HG02943 (cell line): ENCODE results near the gene GRID1.
"Not testable (repeated sequence)": the region's sequence is repeated elsewhere in the genome, so short reads cannot be mapped to it uniquely, and the experiment has no call there.

Experiments
- ATAC-seq: cut with Tn5 transposase; IDR thresholded peaks from one replicate; pipeline ENCODE4 v1.9.1; 2021; ENCODE audit warnings: mild to moderate bottlenecking, low read depth, moderate library complexity; ENCODE audit not compliant: unreplicated experiment

GRID1 gene

DNA sequence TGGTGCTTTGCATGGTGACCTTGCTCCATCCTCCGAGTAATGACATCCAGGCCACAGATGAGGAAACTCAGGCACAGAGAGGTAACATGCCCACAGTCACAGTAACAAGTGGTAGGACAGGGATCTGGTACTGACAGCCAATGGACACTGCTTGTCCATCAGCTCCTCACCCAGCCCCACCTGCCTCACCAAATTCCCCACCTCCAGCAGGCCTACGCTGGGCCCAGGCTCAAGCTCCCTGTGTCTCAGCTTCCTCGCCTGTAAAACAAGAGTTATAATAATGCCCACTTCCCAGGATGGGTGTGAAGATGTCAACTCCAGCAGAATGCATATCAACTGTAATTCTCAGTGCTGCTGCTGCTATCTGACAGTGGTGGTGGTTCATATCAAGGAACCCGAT lies 123.8 kb downstream of the GRID1 start:
- no peak for ATAC-seq

DNA sequence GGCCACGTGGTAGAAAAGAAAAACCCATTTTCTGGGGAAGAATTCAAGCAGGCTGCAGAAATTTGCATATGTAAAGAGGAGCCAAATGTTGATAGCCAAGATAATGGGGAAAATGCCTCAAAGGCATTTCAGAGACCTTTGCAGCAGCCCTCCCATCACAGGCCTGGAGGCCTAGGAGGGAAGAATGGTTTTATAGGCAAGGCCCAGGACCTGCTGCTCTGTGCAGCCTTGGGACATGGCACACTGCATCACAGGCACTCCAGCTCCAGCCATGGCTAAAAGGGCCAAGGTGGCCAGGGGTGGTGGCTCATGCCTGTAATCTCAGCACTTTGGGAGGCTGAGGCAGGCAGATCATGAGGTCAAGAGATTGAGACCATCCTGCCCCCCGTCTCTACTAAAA lies 128.5 kb downstream of the GRID1 start:
- not testable (repeated sequence) for ATAC-seq

DNA sequence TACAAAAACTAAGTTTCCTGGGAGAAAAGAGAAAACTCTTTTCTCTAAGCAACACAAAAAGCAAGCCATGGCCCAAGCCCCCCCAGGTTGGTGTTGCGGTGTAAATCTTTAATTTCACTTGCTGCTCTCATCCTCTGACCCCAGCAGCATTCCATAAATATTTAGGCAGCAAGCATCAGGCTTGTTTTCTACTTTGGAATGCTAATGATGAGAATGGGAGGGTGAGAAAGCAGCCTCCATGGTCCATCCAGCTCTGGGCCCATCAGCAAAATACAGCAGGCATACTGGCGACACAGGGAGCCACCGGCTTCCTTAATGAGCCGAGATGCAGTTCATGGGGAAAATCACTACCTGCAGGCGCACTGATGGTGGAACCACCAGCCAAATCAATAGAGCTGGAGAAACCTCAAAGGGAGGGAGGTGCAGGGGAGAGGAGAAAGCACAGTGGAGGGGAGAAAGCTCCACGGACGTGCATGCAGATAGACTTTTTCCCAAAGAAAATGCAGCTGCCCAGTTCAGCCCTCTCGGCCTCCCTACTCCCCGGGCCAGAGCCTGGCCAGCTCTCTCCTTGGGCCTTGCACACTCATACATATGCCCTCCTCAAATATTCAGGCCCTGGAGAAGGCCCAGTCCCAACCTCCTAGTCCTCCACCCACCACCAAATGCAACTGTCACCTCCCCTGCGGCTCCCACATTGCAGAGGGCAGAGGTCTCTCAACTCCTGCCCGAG lies 131.9 kb downstream of the GRID1 start:
- no peak for ATAC-seq

DNA sequence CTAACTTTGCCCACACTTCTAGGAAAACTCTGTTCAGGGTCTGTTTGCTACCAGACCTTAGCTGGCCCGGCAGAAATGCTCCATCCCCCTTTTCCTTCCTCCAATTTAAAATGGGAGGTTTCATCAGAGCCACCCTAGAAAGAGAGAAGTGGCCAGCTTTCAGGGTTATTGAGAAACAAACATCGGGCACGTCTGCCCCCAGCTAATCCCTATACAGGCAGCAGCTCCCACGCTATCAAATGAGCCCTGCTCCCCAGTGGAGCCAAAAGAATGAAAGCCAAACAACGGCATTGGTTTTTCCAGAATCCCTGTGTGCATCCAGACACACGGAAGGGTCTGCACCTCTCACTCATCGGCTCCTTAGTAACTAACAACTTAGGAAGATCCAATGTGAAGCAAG lies 132.5 kb downstream of the GRID1 start:
- no peak for ATAC-seq

DNA sequence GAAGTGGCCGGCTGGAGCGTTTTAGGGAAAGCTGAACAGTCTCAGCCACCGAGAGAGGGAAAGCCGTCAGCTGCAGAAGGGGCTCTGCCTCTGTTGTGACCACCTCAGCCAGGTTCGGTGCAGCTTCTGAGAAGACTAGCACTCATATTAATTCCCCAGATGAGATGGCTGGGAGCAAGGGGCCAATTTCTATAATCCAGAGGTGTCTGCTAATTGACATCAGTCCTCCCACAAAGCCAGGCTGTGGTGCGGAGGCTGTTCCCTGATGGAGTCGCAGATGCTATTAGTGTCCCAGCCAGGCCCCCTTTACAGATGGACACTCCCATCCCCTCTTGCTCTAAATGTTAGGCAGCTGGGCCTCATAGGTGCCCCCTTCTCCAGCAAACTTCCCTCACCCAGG lies 133.5 kb downstream of the GRID1 start:
- no peak for ATAC-seq

DNA sequence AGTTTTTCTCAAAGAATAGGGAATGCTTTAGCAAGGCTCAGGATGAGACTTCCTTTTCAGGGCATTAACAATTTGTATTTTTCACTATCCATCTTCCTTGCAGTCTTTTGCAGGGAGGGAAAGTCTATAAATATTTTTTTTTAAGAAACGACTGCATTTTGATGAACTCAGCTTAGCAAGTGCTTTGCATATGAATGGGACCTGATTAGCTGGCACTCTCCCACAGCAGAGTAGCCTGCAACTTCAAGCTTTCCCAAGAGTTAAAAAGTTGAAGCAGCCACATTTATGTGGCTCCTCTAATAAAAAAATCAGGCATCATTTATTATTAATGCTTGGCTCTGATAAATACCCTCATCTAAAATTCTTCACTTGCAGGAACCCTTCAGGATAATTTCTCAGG lies 134.0 kb downstream of the GRID1 start:
- ATAC-seq: no peak

DNA sequence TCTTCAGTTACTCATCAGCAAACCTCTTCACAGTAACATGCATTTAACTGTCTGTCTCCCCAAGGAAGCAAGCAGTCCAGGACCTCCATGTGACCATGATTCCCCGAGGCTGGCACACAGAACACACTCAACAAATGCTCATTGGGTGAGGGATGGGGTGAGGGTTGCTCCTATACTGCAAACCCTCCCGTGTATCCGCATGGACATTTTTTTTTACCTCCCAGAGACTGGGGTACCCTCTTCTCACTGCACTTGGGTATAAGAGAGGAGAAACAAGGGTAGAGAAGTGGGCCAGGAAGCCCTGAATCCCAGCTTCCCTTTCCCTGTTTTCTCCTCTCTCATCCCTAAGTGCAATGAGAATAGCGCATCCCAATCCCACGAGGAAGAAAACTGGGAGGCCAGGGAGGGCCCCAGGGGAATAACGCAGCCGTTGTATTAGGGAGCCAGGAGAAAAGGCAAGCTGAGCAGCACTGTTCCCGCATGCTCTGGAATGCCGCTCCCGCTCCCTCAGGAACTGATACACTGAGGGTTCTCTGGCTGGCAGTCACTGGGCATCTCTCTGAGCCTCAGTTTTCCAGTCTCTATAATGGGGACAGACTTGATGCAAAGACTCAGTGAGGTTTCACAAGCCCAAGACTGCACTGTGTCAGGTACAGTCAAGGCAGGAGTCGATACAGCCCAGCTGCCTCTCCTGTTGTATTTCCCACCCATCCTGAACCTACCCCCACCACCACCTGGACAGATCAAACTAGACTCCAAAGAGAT lies 134.6 kb downstream of the GRID1 start:
- ATAC-seq: no peak

DNA sequence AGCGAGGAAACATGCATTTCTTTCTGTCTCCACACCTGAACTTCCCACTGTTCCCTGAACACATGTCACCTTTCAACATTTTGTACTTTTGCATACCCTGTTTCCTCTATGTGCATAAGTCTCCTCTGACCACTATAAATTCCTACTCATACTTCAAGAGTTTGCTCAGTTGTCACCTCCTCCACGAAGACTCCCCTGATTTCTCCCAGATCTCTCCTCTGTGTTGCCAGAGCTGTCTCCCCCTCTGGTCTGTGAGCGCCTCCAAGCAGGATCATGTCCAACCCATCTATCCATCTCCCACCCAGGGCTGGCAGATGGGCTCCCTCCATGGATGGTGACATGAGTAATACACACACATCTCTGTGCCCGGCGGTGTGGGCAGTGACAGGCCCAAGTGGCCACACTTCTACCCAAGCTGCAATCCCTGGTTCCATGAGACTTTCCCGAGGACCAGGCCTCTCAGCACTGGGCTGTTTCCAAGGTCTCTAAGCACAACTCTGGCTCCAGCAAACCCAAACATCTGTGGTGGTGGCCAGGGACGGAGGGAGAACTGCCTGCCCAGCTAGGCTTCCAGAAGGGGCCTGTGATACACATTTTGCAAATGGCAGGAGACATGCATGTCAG lies 135.9 kb downstream of the GRID1 start:
- ATAC-seq: no peak

DNA sequence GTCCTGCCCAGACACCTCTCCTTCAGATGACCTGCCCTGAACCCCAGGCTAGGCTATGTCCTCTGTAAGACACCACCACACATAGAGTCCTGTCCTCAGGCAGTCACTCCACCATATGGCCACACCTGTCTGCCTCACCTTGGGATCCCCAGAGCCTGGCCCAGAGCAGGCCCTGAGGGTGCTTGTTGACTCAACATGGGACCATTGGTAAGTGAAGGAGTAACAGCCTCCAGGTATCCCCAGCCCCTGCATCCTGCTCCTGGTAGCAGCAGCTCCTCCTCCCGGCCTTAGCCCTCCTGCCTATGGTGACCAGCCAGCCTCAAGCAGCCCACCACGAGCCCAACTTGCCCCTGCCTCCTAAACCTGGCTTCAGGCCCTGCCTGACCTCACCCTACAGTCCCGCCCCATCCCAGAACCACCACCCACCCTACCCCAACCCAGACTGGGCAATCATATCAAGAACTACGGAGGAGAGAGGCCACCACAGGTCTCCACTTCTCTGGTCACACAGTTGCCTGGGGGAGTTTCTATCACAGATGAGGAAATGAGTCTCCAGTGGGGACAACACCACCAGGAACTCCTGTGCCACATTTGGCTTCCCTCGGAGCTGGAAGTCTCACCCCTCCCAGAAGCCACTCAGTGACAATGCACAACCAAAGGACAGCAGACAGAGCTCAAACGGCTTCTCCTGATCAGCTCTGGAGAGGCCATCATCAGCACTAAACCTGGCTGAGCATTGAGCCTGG lies 136.6 kb downstream of the GRID1 start:
- ATAC-seq: no peak

DNA sequence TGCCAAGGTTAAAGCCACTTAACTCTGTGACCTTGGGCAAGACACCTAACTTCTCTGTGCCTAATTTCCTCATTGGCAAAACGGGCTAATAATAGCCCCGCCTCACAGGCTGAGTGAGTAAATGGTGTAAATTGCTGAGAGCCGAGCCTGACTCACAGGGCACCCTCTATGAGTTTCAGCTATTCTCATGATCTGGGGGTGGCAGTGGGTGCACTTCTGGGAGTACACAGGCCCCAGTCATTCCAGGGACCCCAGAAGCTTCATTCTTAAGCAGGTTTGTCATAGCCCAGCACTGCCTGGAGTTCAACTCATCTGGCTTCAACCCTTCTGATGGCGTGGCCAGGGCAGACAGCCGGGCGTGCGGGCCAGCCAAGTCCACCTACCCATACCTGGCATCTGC lies 137.2 kb downstream of the GRID1 start:
- ATAC-seq: no peak

DNA sequence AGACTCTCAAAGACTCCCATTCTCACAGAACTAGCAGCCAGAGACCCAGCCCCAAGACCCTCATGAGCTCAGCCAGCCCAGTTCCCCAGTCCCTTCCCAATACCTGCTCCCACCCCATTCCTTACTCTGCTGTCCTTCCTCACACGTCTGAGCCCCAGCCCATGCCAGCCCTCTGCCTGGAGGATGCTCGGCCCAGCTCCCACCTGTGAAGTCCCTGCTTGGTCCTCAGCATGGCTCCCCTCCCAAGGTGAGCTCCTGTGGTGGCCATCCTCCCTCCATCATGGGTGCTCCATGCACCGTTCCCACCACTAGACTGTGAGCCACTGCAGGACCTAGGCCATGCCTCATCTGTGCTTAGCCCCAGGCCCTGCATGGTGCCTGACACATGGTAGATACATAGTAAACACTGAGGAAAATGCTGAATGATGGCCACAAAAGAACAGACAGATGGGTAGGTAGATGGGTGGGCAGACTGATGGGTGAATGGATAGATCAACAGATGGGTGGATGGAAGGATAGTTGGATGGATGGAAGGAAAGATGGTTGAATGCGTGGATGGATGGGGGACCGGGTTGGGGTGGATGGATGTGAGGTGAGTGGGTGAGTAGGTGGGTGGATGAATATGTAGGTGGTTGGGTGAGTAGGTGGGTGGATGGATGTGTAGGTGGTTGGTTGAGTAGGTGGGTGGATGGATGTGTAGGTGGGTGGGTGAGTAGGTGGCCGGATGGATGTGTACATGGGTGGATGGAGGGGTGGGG lies 138.9 kb downstream of the GRID1 start:
- ATAC-seq: no peak

DNA sequence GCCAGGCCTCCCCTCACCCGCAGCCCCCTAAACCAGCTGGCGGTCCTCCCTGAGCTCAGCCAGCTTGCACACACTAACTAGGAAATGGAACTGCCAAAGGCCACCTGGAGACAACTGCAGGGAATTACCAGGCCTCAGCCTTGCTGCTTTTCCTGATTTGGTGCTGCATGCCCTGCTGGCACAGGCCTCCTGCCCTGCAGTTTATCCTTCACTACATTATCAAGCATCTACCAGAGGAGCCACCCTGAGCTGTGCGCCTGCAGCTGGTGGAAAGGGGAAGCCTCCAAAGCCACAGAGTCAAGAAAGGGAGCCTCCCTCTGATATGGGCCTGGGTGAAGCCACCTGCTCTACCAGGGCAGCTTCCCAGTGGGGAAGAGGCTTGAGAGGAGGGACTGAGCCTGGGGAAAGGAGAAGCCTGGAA lies 139.8 kb downstream of the GRID1 start:
- no peak for ATAC-seq

DNA sequence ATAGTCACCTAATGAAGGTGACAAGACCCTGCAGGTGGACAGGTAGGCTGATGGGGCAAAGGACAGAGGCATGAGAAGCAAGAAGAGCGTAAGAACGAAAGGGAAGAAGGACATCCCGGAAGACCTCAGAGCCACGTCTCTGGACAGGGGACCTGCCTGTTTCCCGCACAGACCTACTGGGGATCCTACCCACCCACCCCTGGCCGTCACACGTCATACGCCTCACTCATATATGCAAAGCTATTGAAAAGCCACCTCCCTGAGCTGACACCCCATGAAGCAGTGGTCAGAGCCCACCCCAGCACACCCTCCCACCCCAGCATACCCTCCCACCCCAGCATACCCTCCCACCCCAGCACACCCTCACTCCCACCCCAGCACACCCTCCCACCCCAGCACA lies 140.6 kb downstream of the GRID1 start:
- ATAC-seq: no peak

DNA sequence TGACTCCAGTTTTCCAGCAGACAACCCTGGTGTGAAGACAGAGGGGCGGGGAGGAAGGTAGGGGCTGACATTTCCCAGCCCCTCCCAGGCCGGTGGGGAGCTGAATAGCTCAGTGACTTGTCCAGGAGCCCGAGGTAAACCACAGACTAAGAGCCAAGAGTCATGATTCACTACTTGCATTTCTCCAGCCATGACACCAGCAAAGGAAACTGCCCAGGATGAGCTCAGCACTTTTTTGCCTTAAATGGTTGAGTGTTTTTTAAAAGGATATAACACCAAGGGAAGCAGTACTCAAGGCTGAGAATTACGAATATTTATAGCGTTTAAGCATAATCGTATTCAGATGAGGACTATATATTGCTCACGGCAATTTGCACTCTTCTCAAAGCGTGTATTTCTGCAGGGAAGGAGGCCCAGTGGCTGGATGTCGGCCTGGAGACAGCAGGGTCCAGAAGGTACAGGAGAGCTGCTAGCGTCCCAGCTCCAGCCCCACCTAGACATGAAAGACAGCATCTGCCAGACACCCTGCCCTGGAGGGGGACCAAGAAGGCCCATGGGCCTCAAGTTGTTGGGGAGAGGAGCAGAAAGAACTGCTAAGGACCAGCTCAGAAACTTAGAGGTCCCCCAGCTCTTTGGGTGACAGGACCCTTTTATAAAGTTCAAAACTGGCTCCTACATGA lies 141.4 kb downstream of the GRID1 start:
- ATAC-seq: no peak

DNA sequence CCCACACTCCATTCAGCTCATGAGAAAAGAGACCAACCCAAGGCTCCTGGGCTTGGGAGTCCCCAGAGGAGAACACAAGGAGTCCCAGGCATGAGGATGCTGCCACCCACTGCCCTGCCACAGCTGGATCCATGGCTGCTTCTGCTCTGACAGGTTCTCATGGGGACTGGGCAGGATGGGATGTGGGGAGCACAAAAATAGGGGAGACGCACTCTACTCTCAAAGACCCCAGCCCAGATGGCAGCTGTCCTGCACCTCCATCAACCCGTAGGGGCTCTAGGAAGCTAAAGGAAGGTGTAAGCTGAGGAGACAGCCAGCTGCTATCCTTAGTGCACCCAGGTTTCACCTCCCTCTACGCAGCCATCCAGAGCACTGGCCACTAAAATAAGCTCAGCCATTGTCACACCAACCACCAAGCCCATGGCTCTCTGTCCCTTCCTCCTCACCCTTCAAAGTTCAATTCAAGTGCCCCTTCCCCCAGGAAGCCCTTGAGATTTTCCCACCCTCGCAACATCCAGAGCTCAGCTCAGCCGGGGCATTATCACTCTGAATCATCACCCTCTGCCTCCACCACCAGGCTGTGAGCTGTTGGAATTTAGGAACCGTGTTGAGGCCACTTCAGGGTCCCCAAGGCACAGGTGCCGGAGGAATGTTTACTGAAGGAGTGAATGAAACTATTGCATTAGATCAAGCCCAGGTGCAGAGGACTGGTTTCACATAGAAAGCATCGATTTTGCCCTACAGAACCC lies 142.1 kb downstream of the GRID1 start:
- no peak for ATAC-seq

DNA sequence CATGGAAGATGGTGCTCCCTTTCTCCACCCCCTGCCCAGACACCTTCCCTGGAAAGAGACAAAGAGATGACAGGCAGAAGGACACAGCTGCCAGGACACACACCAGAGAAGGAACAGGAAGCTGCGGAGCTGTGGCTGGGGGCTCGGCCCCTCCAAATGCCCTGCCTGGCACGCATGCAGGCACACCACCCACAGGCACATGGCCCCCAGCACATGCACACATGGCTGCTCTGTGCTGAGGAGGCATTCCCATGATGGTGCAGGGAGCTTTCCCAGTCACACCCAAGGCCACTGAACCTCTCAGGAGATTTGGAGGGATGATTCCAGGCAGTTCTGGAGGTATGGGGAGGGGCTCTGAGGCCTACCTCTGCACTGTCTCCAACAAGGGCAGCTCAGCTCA lies 143.3 kb downstream of the GRID1 start:
- ATAC-seq: no peak

DNA sequence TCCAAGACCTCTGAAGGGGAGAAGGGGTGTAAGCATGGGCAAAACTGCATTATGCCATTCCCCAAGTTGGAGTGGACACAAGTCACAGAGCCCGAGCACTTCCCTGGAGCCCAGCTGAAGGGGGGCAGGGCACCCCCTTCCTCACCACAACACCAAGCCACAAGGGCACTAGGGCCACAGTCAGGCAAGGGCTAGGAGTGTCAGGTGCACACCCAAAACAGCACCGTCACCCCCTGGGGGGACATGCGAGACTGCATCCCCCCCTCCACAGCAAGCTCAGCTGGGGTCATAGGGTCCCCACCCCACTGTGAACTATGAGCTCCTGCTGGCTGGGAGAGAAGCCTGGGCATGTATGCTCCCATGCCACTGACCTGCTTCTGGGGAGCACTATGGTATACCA lies 143.9 kb downstream of the GRID1 start:
- no peak for ATAC-seq

DNA sequence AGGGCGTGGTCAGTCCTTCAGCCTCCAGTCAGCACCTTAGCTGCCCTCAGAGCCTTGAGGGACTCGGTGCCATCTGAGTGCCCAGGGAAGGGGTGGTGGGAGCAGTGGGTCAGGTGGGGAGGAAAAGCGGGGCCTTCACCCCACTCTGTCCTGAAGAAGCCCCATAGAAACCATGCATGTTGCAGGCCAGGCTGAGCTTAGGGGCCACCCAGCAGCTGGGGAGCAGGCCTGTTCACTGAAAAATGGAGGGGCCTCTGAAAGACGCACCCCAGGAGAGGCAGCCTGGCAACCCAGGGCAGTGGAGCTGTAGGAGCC lies 144.3 kb downstream of the GRID1 start:
- ATAC-seq: no peak
